Measurements from ENCODE around the gene DRD1. TPM values are rescaled to one million over a fixed set of nuclear protein-coding genes. Genes with fewer than 3 reads are reported as not detected.
"Not testable (repeated sequence)": the region's sequence is repeated elsewhere in the genome, so short reads cannot be mapped to it uniquely, and the experiment has no call there.

Gene DRD1
- total and polyA plus RNA-seq, 8 donors, result 0.04 to 0.21 (median 0.06) TPM; not detected in 3

DNA sequence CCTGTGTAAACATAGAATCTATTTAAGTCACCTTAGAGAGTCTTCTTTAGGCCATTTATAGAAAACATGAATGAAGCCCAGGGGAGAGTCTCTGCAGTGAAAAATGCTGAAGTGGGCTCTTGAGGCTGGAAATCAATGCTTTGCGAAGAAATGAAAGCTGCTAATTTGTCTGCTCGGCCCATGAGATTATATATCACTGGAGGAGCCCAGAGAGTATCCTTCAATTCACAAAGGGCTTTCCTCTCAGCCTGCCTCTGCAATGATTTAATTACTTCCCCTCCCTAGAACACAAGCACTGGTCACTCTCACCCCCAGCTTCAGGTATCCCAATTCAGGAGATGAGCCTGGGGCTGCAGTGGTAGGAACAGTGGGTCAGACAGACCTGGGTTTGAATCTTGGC, 8.2 kb upstream of the DRD1 start:
- Histone ChIP-seq H3K4me1 (no peaks in the 10 kb centered on the region), H3K27me3 (peaks cover 0 to 11% (median 0%) of the 10 kb centered on the region in 4 donors), H3K36me3 (no peaks in the 10 kb centered on the region), H3K4me3 (no peak overlapping the region), H3K9me3 (no peaks in the 10 kb centered on the region), H3K27ac (no peak overlapping the region)
- no peak for ATAC-seq
- intact Hi-C loops (cut with DNase I), result no loop called here
- TF ChIP-seq CTCF (IDR thresholded peaks at IDR 0.05), result no peak
- 72 to 76% methylated on average over 2 of the region's 2 CpGs for WGBS, 2 donors
- FAIRE-seq, result no peak
- no peak for DNase-seq

DNA sequence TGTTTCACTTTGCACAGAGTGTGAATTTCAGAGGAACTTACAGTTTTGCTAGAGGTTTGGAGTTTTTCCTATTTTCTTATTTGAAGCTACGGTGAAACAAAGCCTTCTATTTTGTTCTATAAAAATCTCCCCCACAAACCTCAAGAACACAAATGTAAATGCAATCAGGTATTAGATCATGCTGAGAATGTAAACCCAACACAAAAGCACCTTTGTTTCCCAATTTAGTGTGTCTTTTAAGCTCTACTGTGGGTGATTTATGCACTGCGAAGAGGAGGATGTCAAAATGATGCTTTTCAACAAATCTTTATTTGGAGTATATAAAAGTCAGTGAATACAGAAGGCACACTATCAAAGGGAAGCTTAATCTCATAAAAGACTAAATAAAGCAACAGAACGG, 4.3 kb upstream of the DRD1 start:
- 41 to 43% methylated on average over 3 of the region's 3 CpGs for WGBS, 2 donors
- intact Hi-C loops (cut with DNase I), result no loop called here
- no peak for TF ChIP-seq CTCF (IDR thresholded peaks at IDR 0.05)
- Histone ChIP-seq H3K27me3 (peaks cover 0 to 22% (median 0%) of the 10 kb centered on the region in 4 donors), H3K9me3 (no peaks in the 10 kb centered on the region), H3K4me3 (no peak overlapping the region), H3K36me3 (no peaks in the 10 kb centered on the region), H3K4me1 (peaks cover 0 to 7% (median 5%) of the 10 kb centered on the region in 3 donors), H3K27ac (no peak overlapping the region)
- ATAC-seq, result no peak
- DNase-seq, result no peak
- FAIRE-seq, result no peak

GRCh38 chr5:175447571-175447970, 3.6 kb upstream of the DRD1 start:
- no peaks in the 10 kb centered on the region for H3K36me3 ChIP-seq
- H3K4me3 ChIP-seq, result no peak overlapping the region
- FAIRE-seq (no peak), ATAC-seq (no peak), DNase-seq (no peak)
- H3K27me3 ChIP-seq, result peaks cover 0 to 22% (median 0%) of the 10 kb centered on the region in 4 donors
- 28 to 29% methylated on average over 2 of the region's 2 CpGs for WGBS, 2 donors
- intact Hi-C loops (cut with DNase I), result no loop called here
- peaks cover 0 to 7% (median 5%) of the 10 kb centered on the region in 3 donors for H3K4me1 ChIP-seq
- H3K27ac ChIP-seq, result no peak overlapping the region
- TF ChIP-seq CTCF (IDR thresholded peaks at IDR 0.05), result no peak
- no peaks in the 10 kb centered on the region for H3K9me3 ChIP-seq

DNA sequence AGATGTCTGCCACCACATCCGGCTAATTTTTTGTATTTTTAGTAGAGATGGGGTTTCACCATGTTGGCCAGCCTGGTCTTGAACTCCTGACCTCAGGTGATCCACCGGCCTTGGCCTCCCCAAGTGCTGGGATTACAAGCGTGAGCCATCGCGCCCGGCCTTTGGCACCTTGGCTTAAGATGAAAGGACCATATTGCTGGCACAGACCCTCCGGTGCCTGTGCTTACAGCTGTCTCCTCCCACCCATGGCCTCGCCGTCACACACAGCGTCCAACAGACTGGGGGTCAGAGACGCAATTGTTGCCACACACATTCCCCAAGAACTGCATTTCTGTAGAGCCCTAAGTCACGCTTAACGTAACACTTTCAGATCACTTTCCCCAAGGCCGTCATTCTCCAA, 2.4 kb upstream of the DRD1 start:
- DNase-seq; FAIRE-seq; ATAC-seq; intact Hi-C loops (cut with DNase I); H3K4me3 ChIP-seq; H3K27ac ChIP-seq; H3K4me1 ChIP-seq; H3K36me3 ChIP-seq; H3K9me3 ChIP-seq: not testable (repeated sequence)
- 79 to 80% methylated on average over 14 of the region's 14 CpGs for WGBS, 2 donors
- peaks cover 0 to 21% (median 0%) of the 10 kb centered on the region in 4 donors for H3K27me3 ChIP-seq

GRCh38 chr5:175444905-175445456, 999 bp upstream of the DRD1 start:
- Histone ChIP-seq H3K36me3 (no peaks in the 10 kb centered on the region), H3K4me1 (peaks cover 0 to 7% (median 5%) of the 10 kb centered on the region in 3 donors), H3K27me3 (peaks cover 0 to 17% (median 0%) of the 10 kb centered on the region in 4 donors), H3K9me3 (no peaks in the 10 kb centered on the region), H3K4me3 (peak overlapping the region in 3 of 4 donors; percentile 12 to 42 (median 34)), H3K27ac (no peak overlapping the region)
- ATAC-seq (no peak), DNase-seq (no peak), FAIRE-seq (no peak)
- 14 to 17% methylated on average over 37 of the region's 37 CpGs for WGBS, 2 donors
- intact Hi-C loops (cut with DNase I), result loop anchor here in 1 of 3 donors (5.0 kb wide), 1 partner anchor 493 kb away; no protein-coding TSS in a partner anchor
- TF ChIP-seq CTCF (IDR thresholded peaks at IDR 0.05), result peak in 2 of 4 donors; percentile 0 to 10

Measured in pancreas (tissue), 10 donors.